Measurements from ENCODE around the gene ANO7.

The ANO7 gene

DNA sequence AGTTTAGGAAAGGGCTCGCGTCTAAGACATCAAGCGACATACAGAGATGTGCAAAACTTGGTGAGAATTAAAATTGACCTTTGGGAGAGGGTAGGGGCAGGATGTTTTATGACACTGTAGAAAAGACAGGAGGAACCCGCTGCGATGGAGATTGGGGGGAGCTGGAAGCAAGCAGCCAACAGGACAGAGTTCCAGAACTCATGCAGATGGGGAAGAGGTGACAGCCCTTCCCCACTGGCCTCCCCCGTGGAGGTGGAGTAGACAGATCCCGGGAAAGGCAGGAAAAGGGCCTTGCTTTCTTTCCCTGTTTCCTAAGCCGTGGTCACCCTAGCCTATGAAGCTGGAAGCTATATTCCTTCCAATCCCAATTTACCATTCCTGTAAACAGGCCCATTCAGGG, 39.1 kb downstream of the ANO7 start (continued):
- TF ChIP-seq ISL1 (CRISPR knock-in tag; IDR thresholded peaks at IDR 0.05) (no peak), CSDC2 (CRISPR knock-in tag; IDR thresholded peaks at IDR 0.05) (no peak)
- TF ChIP-seq, protein P1, sequence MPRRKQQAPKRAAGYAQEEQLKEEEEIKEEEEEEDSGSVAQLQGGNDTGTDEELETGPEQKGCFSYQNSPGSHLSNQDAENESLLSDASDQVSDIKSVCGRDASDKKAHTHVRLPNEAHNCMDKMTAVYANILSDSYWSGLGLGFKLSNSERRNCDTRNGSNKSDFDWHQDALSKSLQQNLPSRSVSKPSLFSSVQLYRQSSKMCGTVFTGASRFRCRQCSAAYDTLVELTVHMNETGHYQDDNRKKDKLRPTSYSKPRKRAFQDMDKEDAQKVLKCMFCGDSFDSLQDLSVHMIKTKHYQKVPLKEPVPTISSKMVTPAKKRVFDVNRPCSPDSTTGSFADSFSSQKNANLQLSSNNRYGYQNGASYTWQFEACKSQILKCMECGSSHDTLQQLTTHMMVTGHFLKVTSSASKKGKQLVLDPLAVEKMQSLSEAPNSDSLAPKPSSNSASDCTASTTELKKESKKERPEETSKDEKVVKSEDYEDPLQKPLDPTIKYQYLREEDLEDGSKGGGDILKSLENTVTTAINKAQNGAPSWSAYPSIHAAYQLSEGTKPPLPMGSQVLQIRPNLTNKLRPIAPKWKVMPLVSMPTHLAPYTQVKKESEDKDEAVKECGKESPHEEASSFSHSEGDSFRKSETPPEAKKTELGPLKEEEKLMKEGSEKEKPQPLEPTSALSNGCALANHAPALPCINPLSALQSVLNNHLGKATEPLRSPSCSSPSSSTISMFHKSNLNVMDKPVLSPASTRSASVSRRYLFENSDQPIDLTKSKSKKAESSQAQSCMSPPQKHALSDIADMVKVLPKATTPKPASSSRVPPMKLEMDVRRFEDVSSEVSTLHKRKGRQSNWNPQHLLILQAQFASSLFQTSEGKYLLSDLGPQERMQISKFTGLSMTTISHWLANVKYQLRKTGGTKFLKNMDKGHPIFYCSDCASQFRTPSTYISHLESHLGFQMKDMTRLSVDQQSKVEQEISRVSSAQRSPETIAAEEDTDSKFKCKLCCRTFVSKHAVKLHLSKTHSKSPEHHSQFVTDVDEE (CRISPR knock-in tag; IDR thresholded peaks at IDR 0.05), result no peak

- ATAC-seq, result no peak
- TF ChIP-seq ZNF70 (CRISPR knock-in tag; IDR thresholded peaks at IDR 0.05), result no peak
- no peak for TF ChIP-seq ZNF8 (CRISPR knock-in tag; IDR thresholded peaks at IDR 0.05)
- TF ChIP-seq BACH2 (CRISPR knock-in tag; IDR thresholded peaks at IDR 0.05; ENCODE audit: borderline replicate concordance), result no peak
- TF ChIP-seq ESRRG (CRISPR knock-in tag; IDR thresholded peaks at IDR 0.05), result no peak
- TF ChIP-seq, protein P2, sequence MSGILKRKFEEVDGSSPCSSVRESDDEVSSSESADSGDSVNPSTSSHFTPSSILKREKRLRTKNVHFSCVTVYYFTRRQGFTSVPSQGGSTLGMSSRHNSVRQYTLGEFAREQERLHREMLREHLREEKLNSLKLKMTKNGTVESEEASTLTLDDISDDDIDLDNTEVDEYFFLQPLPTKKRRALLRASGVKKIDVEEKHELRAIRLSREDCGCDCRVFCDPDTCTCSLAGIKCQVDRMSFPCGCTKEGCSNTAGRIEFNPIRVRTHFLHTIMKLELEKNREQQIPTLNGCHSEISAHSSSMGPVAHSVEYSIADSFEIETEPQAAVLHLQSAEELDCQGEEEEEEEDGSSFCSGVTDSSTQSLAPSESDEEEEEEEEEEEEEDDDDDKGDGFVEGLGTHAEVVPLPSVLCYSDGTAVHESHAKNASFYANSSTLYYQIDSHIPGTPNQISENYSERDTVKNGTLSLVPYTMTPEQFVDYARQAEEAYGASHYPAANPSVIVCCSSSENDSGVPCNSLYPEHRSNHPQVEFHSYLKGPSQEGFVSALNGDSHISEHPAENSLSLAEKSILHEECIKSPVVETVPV (CRISPR knock-in tag; IDR thresholded peaks at IDR 0.05), result no peak
- no peak for TF ChIP-seq RARB (CRISPR knock-in tag; IDR thresholded peaks at IDR 0.05)
- TF ChIP-seq PPARA (CRISPR knock-in tag; IDR thresholded peaks at IDR 0.05; ENCODE audit: borderline replicate concordance), result no peak
- TF ChIP-seq CSDC2 (CRISPR knock-in tag; IDR thresholded peaks at IDR 0.05), result no peak
- TF ChIP-seq ISL1 (CRISPR knock-in tag; IDR thresholded peaks at IDR 0.05), result no peak
- TF ChIP-seq ZFP3 (CRISPR knock-in tag; IDR thresholded peaks at IDR 0.05), result no peak
- TF ChIP-seq, protein P1 (CRISPR knock-in tag; IDR thresholded peaks at IDR 0.05), result no peak
- TF ChIP-seq TCF4 (CRISPR knock-in tag; IDR thresholded peaks at IDR 0.05; ENCODE audit: borderline replicate concordance), result no peak
- TF ChIP-seq, protein P3, sequence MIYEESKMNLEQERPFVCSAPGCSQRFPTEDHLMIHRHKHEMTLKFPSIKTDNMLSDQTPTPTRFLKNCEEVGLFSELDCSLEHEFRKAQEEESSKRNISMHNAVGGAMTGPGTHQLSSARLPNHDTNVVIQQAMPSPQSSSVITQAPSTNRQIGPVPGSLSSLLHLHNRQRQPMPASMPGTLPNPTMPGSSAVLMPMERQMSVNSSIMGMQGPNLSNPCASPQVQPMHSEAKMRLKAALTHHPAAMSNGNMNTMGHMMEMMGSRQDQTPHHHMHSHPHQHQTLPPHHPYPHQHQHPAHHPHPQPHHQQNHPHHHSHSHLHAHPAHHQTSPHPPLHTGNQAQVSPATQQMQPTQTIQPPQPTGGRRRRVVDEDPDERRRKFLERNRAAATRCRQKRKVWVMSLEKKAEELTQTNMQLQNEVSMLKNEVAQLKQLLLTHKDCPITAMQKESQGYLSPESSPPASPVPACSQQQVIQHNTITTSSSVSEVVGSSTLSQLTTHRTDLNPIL (CRISPR knock-in tag; IDR thresholded peaks at IDR 0.05; ENCODE audit: low read depth), result no peak
- TF ChIP-seq ZNF565 (CRISPR knock-in tag; conservative IDR thresholded peaks at IDR 0.05; ENCODE audit: low read depth), result no peak
- TF ChIP-seq TOX (CRISPR knock-in tag; IDR thresholded peaks at IDR 0.05; ENCODE audit: borderline replicate concordance), result no peak
- no peak for TF ChIP-seq ZC3H10 (CRISPR knock-in tag; IDR thresholded peaks at IDR 0.05)
- TF ChIP-seq OSR1 (CRISPR knock-in tag; IDR thresholded peaks at IDR 0.05), result no peak
- no peak for TF ChIP-seq ZFP30 (CRISPR knock-in tag; IDR thresholded peaks at IDR 0.05)
- no peak for TF ChIP-seq GLIS3 (CRISPR knock-in tag; IDR thresholded peaks at IDR 0.05)
- TF ChIP-seq ARNTL (CRISPR knock-in tag; IDR thresholded peaks at IDR 0.05; ENCODE audit: borderline replicate concordance, low read depth), result no peak
These were observed 39.8 kb downstream of the ANO7 start for GRCh38 chr2:241228081-241228859.

DNA sequence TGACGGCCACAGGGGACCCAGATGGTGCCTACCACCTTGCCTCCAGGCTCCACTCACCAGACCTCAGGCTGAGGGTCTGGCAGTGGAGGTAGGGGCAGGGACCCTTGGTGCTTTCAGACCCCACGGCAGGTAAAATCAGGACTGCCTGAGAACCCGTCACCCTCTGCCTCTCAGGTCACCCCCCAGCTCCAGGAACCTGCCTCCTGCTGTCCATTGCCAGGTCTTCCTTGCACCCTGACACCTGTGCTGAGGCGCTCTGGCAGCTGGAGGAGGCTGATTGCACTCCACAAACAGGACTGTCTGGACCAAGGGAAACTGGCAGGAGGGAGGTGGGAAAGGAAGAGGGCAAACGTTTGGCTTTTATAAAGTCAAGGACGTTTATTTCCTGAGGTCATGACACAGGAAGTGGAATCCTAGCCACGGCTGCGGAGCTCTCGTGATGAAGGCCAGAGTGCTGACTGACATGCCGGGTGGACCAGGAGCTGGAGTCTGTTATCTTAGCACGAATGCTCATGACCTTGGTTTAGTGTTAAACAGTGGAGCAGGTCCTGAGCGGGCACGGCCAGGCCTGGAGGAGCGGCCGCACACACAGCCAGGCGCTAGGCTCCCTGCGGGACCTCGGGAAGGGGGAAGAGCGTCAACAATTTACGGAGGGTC, 40.5 kb downstream of the ANO7 start:
- no peak for ATAC-seq
- no peak for TF ChIP-seq ZFP3 (CRISPR knock-in tag; IDR thresholded peaks at IDR 0.05)
- no peak for TF ChIP-seq OSR1 (CRISPR knock-in tag; IDR thresholded peaks at IDR 0.05)

All from SK-N-SH treated with all-trans-retinoic acid at 6 μM for 48 hours (cell line).